Lung (tissue), 12 donors: ENCODE data around the gene MYO3B. TPM values are rescaled to one million over a fixed set of nuclear protein-coding genes. Genes with fewer than 3 reads are reported as not detected.

Experiments used
- ATAC-seq: fragments of 200-7000 bp; cut with Tn5 transposase; one replicate; pipeline ENCODE4 v1.9.1; 2020; ENCODE audit warnings: moderate number of reproducible peaks; ENCODE audit not compliant: insufficient read depth, low FRiP score
- DNase-seq, 3 donors: peaks; one replicate each; pipeline ENCODE4 v3.0.0-alpha.2; 2013 to 2017
- H3K27ac ChIP-seq, 2 donors: one replicate each; pipeline ENCODE4 v1.5.1; 2013; ENCODE audit warnings: mild to moderate bottlenecking in 2 of 2, moderate library complexity in 2 of 2, control low read depth in 1 of 2, inconsistent platforms in 1 of 2, low read depth in 1 of 2, low read length in 1 of 2
- H3K27me3 ChIP-seq, 3 donors: one replicate each; pipeline ENCODE4 v1.5.1; 2013; ENCODE audit warnings: low read length in 2 of 3; ENCODE audit not compliant: control insufficient read depth in 3 of 3, insufficient read depth in 3 of 3
- H3K36me3 ChIP-seq, 4 donors: one replicate each; pipeline ENCODE4 v1.5.1; 2013; ENCODE audit warnings: low read length in 4 of 4, mild to moderate bottlenecking in 1 of 4, moderate library complexity in 1 of 4; ENCODE audit not compliant: control insufficient read depth in 4 of 4, insufficient read depth in 4 of 4
- H3K4me1 ChIP-seq, 5 donors: one replicate each; pipeline ENCODE4 v1.5.1; 2013; ENCODE audit warnings: low read length in 5 of 5, mild to moderate bottlenecking in 2 of 5, moderate library complexity in 1 of 5; ENCODE audit not compliant: control insufficient read depth in 5 of 5, insufficient read depth in 5 of 5
- H3K4me3 ChIP-seq: one replicate; pipeline ENCODE4 v1.5.1; 2013; ENCODE audit warnings: mild to moderate bottlenecking, control low read depth, moderate library complexity
- H3K9ac ChIP-seq, 2 donors: one replicate each; pipeline ENCODE4 v1.5.1; 2013; ENCODE audit warnings: low read length in 2 of 2, control low read depth in 1 of 2; ENCODE audit not compliant: insufficient read depth in 1 of 2
- H3K9me3 ChIP-seq, 4 donors: one replicate each; pipeline ENCODE4 v1.5.1; 2013; ENCODE audit warnings: low read length in 3 of 4, mild to moderate bottlenecking in 1 of 4, moderate library complexity in 1 of 4; ENCODE audit not compliant: control insufficient read depth in 4 of 4, insufficient read depth in 3 of 4
- CTCF ChIP-seq: IDR thresholded peaks from 2 replicates; pipeline ENCODE4 v1.5.1; 2012; ENCODE audit warnings: mild to moderate bottlenecking; ENCODE audit errors: control extremely low read depth, extremely low read depth
- WGBS, 2 donors: extraction: QIAGEN DNeasy Blood & Tissue Kit; methylation state at CpG; one replicate each; pipeline ENCODE4 v1.1.7; 2013; 5-methylcytosine and 5-hydroxymethylcytosine counted together
- polyA plus RNA-seq, 2 donors: library from polyadenylated mRNA; stranded (reverse); fragments of 200-250 nt; gene quantifications; one replicate each; pipeline ENCODE4 v1.2.1, GENCODE V29; 2013
- total RNA-seq, 2 donors: library from RNA; depleted of rRNA in 1 of 2; stranded (reverse); fragments of >200 nt in 1 of 2; gene quantifications; one replicate each; pipeline ENCODE4 v1.2.1, GENCODE V29; 2014 to 2021
- donor health status: control.
- donor health status: control.
- donor health status: Bipolar disorder and iron deficiency.
- donor health status: healthy.
- donor health status: DM: yes; HTN: yes; CAD: no.

Gene MYO3B
- total and polyA plus RNA-seq, 4 donors, result 0.03 to 0.82 (median 0.05) TPM; not detected in 1

GRCh38 chr2:170322140-170322766 lies 144.3 kb downstream of the MYO3B start:
- Histone ChIP-seq H3K4me1 (no peaks in the 10 kb centered on the region), H3K9me3 (peaks cover 0 to 3% (median under 1%) of the 10 kb centered on the region in 4 donors), H3K27ac (no peak overlapping the region), H3K9ac (no peak overlapping the region), H3K36me3 (no peaks in the 10 kb centered on the region), H3K4me3 (no peak overlapping the region), H3K27me3 (no peaks in the 10 kb centered on the region)
- DNase-seq (no peak), ATAC-seq (no peak)
- no peak for TF ChIP-seq CTCF
- 79 to 85% methylated on average over 7 of the region's 7 CpGs for WGBS, 2 donors

- 60 to 61% methylated on average over 4 of the region's 4 CpGs for WGBS, 2 donors
- ATAC-seq (no peak), DNase-seq (no peak)
- Histone ChIP-seq H3K27me3 (no peaks in the 10 kb centered on the region), H3K27ac (no peak overlapping the region), H3K9ac (no peak overlapping the region), H3K4me3 (no peak overlapping the region), H3K36me3 (no peaks in the 10 kb centered on the region), H3K9me3 (peaks cover 0 to 3% (median under 1%) of the 10 kb centered on the region in 4 donors), H3K4me1 (no peaks in the 10 kb centered on the region)
- TF ChIP-seq CTCF, result no peak
These were observed 145.8 kb downstream of the MYO3B start for GRCh38 chr2:170323743-170324142.

- ATAC-seq, result no peak
- 27 to 28% methylated on average over 4 of the region's 4 CpGs for WGBS, 2 donors
- no peaks in the 10 kb centered on the region for H3K27me3 ChIP-seq
- H3K27ac ChIP-seq, result no peak overlapping the region
- no peaks in the 10 kb centered on the region for H3K36me3 ChIP-seq
- no peak overlapping the region for H3K9ac ChIP-seq
- DNase-seq, result peak; percentile 23 to 46 (median 39)
- no peak overlapping the region for H3K4me3 ChIP-seq
- H3K4me1 ChIP-seq, result no peaks in the 10 kb centered on the region
- peak; percentile 14 for TF ChIP-seq CTCF
- H3K9me3 ChIP-seq, result peaks cover 0 to 3% (median under 1%) of the 10 kb centered on the region in 4 donors
These were observed 146.7 kb downstream of the MYO3B start for GRCh38 chr2:170324640-170325046.

GRCh38 chr2:170330881-170331280 lies 152.9 kb downstream of the MYO3B start:
- ATAC-seq (no peak), DNase-seq (no peak)
- no peak overlapping the region for H3K9ac ChIP-seq
- H3K36me3 ChIP-seq, result no peaks in the 10 kb centered on the region
- H3K4me3 ChIP-seq, result no peak overlapping the region
- H3K27me3 ChIP-seq, result no peaks in the 10 kb centered on the region
- H3K9me3 ChIP-seq, result peaks cover 0 to 1% (median 0%) of the 10 kb centered on the region in 4 donors
- no peak overlapping the region for H3K27ac ChIP-seq
- H3K4me1 ChIP-seq, result no peaks in the 10 kb centered on the region
- no peak for TF ChIP-seq CTCF
- 91% methylated on average over 1 of the region's 1 CpG for WGBS, 2 donors
